CD4-positive, alpha-beta T cell treated with Interferon gamma for 1 hour (primary cell): ENCODE measurements around the gene PDGFD.

Source experiments
- DNase-seq: peaks from one replicate; pipeline ENCODE4 v3.0.0-alpha.2; 2020

The PDGFD gene

GRCh38 chr11:103947546-103947919, 216.4 kb downstream of the PDGFD start:
- DNase-seq: no peak

- DNase-seq: no peak
Measured at GRCh38 chr11:103946793-103947545, 217.0 kb downstream of the PDGFD start.

GRCh38 chr11:103944251-103944940, 219.6 kb downstream of the PDGFD start:
- DNase-seq: no peak

GRCh38 chr11:103942646-103943045, 221.3 kb downstream of the PDGFD start:
- no peak for DNase-seq

GRCh38 chr11:103940551-103940950, 223.4 kb downstream of the PDGFD start:
- DNase-seq: no peak

- DNase-seq: no peak
Measured at GRCh38 chr11:103939694-103940093, 224.3 kb downstream of the PDGFD start.

GRCh38 chr11:103936059-103936458, 227.9 kb downstream of the PDGFD start:
- no peak for DNase-seq

GRCh38 chr11:103935219-103935618, 228.7 kb downstream of the PDGFD start:
- no peak for DNase-seq

GRCh38 chr11:103929170-103929903, 234.6 kb downstream of the PDGFD start:
- DNase-seq: no peak

GRCh38 chr11:103928802-103929161, 235.2 kb downstream of the PDGFD start:
- DNase-seq: no peak

GRCh38 chr11:103928040-103928801, 235.7 kb downstream of the PDGFD start:
- no peak for DNase-seq

GRCh38 chr11:103927535-103927934, 236.4 kb downstream of the PDGFD start:
- DNase-seq: no peak

- DNase-seq: no peak
Measured at GRCh38 chr11:103926990-103927389, 237.0 kb downstream of the PDGFD start.

GRCh38 chr11:103924166-103925013, 239.6 kb downstream of the PDGFD start:
- no peak for DNase-seq

GRCh38 chr11:103923451-103923931, 240.5 kb downstream of the PDGFD start:
- no peak for DNase-seq

- no peak for DNase-seq
Measured at GRCh38 chr11:103920933-103921332, 243.0 kb downstream of the PDGFD start.

- no peak for DNase-seq
Measured at GRCh38 chr11:103920449-103920848, 243.5 kb downstream of the PDGFD start.

- no peak for DNase-seq
Measured at GRCh38 chr11:103910721-103911120, 253.2 kb downstream of the PDGFD start.

GRCh38 chr11:103907548-103908455, 256.1 kb downstream of the PDGFD start:
- no peak for DNase-seq

GRCh38 chr11:103907136-103907535, 256.8 kb downstream of the PDGFD start:
- DNase-seq: no peak
